GM18951 (cell line): Measurements from ENCODE around the gene EXD1.

Source experiments
- POLR2A ChIP-seq: IDR thresholded peaks from 4 replicates; pipeline ENCODE4 v1.6.1; 2011; ENCODE audit warnings: mild to moderate bottlenecking; ENCODE audit not compliant: insufficient read length, insufficient read depth; ENCODE audit errors: extremely low read depth
- in situ Hi-C: fragments of 300-500 bp; cut with MboI; formaldehyde crosslinking; loops from one replicate; pipeline ENCODE4 v1.12.0; 2022; ENCODE audit warnings: low sequenced_read_pairs, mixed read lengths, inconsistent platforms; ENCODE audit not compliant: unreplicated experiment

The EXD1 gene

DNA sequence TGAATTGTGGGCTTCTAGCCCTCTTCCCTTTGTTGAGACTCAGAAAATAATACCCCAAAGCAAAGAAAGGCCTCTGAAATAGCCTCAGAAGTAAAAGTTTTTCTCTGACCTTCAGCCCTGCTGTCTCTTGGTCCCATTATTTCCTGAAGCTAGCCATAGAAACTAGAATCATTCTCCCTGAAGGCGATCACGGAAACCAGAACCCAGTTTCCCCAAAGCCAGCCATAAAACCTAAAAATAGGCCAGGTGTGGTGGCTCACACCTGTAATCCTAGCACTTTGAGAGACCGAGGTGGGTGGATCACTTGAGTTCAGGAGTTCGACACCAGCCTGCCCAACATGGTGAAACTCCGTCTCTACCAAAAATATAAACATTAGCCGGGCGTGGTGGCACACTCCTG is 27.2 kb downstream of the EXD1 start:
- no peak for TF ChIP-seq POLR2A
- in situ Hi-C loops: no loop called here

DNA sequence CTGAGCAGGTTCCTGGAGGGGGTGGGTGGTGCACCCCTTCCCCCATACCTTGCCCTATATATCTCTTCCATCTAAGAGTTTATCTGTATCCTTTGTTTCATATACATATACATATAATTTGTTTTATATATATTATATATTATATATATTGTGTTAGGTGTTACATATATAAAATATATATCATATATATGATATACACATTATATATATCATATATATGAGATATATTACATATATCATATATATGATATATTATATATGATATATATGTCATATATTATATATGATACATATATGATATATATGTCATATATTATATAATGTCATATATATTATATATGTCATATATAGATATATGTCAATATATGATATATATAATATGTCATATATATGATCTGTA is 31.1 kb downstream of the EXD1 start:
- TF ChIP-seq POLR2A: no peak
- in situ Hi-C loops: no loop called here

DNA sequence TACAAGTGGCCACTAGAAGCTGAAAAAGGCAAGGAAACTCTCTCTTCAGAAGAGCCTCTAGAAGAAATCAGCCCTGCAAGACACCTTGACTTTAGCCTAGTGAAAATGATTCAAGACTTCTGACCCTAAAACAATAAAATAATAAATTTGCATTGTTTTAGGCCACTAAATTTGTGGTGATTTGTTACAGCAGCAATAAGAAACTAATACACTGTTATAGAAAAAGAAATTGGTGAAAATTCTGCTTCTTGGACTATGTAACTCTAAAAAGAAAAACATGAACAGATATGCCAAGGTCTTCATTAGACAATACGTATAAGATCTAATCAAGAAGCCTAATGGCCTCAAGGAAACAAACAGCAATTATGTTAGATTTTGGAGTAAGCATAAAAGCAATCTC is 36.1 kb downstream of the EXD1 start:
- TF ChIP-seq POLR2A: no peak
- in situ Hi-C loops: no loop called here

DNA sequence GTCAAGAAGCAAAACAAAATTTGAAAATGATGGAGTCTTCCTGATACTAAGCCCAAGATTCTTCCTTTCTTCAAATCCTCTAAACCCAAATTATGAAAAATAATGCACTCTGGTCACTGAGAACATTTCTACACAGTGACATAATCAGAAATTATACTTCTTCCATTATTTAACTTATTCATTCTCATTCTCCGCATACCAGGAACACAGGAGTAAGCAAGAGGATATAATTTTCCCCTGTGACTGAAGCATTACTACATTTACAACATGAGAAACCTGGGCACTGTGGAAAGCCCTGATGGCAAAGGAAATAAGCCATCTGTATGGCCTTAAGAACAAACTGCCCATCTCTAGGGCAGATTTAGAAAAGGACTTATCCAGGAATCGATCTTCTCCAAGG is 47.0 kb downstream of the EXD1 start:
- TF ChIP-seq POLR2A: no peak
- in situ Hi-C loops: no loop called here

DNA sequence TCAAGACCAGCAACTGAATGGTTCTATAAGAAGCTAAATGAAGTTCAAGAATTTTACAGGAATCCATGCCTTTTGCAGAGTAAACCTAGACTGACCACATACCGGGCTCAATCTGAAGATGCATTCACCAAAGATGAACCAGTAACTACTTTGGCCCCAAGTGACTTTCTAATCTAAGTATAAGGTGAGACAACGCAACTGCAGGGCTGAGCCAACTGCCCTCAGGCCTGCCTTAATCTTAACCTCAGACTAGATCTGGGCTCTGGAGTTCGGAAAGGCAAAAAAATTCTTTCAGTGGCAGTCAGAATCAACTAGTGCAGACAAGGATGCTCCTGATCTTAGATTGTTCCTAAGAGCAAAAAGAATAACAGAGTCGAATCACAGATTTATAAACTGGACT is 48.3 kb downstream of the EXD1 start:
- in situ Hi-C loops: no loop called here
- TF ChIP-seq POLR2A: no peak

DNA sequence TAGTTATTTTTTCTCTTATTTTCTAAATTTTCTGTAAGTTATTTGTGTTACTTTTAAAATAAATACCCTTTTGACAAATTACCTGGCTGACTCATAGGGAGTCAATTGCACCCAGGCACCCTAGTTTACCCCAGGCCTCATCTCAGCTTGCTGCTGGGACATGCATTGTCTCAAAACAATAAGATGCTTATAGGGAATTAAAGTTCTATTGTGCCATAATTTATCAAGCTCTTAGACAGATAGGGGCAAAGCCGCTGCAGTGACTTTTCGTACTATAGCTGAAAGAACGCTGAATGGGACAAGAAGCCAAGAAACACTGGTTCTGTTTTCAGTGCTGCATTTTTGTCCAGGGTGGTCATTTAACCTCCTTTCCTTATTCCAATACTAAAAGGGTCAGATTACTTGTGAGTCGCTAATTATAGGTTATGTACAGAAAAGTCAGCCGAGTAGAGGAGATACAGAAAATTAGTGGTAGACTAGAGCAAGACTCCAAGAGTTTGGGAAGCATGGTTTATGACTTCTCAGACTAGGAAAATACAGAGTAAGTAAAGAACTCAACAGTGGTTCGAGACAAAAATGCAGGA is 50.3 kb downstream of the EXD1 start:
- no peak for TF ChIP-seq POLR2A
- in situ Hi-C loops: no loop called here

DNA sequence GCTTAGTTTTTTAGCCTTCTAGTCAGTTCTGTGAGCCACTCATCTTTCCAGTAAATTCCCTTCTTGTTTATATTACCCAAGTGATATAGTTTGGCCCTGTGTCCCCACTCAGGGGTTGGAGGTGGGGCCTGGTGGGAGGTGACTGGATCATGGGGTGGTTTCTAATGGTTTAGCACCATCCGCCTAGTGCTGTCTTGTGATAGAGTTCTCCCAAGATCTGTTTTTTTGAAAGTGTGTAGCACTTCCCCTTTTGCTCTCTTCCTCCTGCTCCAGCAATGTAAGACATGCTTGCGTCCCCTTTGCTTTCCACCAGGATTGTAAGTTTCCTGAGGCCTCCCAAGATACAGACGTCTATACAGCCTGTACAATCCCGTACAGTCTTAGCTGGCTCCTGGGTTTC is 60.8 kb downstream of the EXD1 start:
- in situ Hi-C loops: no loop called here

DNA sequence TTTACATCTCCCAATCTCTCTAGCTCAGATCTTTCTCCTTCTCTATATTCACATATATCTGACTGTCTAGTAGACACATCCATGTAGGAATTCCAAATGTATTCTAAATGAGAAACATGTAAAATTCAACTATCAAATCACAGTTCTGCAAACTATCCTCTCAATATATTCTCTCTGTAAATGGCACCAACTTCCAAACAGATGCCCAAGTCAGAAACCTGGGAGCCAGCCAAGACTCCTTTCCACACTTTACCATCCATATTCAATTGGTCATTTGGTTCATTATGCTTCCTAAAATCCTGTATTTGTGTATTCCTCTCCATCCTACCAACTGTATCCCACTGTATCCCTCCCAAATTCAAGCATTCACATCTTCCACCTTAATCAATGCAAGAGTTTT is 61.5 kb downstream of the EXD1 start:
- in situ Hi-C loops: no loop called here

More for the DNA sequence above, 60.8 kb downstream of the EXD1 start:
- TF ChIP-seq POLR2A: no peak

DNA sequence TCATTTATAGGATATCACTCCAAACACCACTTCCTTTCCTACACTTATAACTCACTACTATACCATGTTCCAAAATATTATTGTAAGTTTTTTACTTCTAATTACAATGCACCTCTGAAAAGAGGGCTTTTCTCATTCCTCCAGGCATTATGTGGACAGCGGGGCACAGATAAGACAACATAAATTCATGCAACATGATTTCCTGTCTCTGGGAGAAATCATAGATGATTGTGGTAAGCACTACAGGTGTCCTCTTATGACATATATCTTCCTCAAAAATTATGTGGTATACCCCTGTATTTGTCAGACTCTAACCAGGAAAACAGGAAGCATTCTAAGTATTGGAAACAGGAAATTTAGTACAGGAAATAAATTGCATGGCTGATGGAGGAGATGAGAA is 68.8 kb downstream of the EXD1 start:
- TF ChIP-seq POLR2A: no peak
- in situ Hi-C loops: no loop called here

More for the DNA sequence above, 61.5 kb downstream of the EXD1 start:
- TF ChIP-seq POLR2A: no peak

DNA sequence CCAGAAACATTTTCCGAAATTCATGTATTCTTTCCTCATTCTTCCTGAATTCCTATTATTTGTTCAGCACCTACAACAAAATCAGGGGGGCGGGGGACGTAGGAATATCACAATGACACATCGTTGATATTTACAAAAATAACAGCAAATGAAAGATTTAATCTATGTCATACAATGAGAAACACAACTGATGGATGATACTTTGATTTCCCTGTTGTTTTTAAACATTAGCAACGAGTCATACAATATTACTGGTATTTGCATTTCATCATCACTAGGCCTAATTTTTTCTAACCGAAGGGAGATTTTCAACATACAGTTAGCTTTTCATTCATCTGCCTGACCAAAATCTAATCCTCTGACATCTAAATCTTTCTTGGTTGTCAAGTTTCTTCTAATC is 69.2 kb downstream of the EXD1 start:
- TF ChIP-seq POLR2A: no peak
- in situ Hi-C loops: no loop called here

DNA sequence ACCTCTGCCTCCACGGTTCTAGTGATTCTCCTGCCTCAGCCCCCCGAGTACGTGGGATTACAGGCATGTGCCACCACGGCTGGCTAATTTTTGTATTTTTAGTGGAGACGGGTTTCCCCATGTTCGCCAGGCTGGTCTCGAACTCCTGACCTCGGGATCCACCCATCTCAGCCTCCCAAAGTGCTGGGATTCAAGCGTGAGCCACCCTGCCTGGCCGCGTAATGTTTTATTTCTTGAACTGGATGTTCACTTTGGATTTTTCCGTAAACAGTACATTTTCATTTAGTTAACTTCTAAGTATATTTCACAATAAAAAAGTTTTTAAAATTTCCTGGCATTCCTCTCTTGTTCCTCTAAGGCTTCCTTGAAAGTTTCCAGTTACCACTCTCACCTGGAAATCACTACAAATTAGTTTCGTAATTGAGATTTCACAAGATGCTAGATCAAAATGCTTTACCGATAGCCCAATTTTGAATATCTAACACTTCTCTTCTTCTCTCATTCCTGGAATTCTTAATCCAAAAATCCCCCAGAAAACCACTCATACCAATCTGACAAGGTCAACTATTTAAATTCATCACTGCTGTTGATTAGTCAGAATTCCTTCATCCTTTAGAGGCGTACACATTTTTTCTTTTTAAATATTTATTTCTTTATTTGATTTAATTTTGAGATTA is 69.8 kb downstream of the EXD1 start:
- no peak for TF ChIP-seq POLR2A

DNA sequence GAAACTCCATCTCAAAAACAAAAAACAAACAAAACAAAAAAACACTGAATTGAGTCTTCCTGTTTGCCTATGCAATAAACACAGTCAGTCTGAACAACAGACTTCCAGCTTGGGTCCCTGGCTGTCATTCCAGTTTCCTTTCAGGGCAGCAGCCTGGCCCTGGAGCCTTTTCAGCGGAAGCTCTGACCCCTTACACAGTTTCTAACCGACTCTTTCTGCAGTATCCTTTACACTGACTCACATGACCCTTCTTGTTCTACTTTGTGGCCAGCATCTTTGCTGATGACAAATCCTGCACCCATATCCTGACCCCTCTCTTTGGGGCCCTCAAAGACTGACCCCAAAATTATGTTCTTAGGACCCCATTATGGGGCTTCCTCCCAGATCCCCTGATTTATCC is 76.1 kb downstream of the EXD1 start:
- TF ChIP-seq POLR2A: no peak
- in situ Hi-C loops: no loop called here

More for the DNA sequence above, 69.8 kb downstream of the EXD1 start:
- in situ Hi-C loops: no loop called here

DNA sequence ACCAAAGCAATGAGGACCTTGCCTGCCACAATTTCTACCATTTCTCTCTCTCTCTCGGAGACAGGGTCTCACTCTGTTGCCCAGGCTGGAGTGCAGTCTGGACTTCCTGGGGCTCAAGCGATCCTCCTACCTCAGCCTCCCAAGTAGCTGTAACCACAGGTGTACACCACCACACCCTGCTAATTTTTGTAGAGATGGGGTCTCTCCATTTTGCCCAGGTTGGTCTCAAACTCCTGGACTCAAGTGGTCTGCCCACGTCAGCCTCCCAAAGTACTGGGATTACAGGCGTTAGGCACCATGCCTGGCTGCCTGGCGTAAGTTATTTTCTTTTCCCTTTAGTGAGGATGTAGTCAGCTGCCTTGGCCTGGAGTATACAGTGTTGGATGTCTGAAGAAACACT is 76.8 kb downstream of the EXD1 start:
- no peak for TF ChIP-seq POLR2A
- in situ Hi-C loops: no loop called here

DNA sequence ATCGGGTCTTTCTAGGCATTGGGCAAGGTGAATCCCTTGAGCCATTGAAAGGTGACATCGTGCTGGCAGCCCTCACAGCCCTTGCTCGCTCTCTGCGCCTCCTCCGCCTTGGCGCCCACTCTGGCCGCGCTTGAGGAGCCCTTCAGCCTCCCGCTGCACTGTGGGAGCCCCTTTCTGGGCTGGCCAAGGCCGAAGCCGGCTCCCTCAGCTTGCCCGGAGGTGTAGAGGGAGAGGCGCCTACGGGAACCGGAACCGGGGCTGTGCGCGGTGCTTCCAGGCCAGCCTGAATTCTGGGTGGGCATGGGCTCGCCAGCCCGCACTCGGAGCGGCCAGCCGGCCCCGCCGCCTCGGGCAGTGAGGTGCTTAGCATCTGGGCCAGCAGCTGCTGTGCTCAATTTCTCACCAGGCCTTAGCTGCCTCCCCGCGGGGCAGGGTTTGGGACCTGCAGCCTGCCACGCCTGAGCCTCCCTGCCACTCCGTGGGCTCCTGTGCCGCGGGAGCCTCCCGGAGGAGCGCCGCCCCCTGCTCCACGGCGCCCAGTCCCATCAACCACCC is 79.0 kb downstream of the EXD1 start:
- TF ChIP-seq POLR2A: no peak
- in situ Hi-C loops: no loop called here

DNA sequence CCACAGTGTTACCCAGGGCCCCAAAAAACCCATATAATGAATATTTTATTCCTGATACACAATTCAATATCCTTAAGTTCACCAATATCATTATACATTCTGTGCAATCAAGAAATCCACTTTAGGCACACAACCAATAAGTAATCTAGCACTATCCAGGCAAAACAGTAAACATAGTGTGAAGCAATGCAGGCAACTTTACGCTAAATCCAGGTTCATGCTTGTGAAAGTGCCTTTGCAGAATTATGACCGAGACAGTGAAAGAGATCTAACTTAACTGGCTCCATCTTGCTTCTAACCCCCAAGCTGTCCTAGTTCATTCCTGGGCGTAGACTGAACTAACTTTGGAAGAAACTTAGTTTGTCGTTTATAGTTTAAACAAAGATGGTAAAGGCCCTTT is 80.3 kb downstream of the EXD1 start:
- no peak for TF ChIP-seq POLR2A
- in situ Hi-C loops: no loop called here

DNA sequence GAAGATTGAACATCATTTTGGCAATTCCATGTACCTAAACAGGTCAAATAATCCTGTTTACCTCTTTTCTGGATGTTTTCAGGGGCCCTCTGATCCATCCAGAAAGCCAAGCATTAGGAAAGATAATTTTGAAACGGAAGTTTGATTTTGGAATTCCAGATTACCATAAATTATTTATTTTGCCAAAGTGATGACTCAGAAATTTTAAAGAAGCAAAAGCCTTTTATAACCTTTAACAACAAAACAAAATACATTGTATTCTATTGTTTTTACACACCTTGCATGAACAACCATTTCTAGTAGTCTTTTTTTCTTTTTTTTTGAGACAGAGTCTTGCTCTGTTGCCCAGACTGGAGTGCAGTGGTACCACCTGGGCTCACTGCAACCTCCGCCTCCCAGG is 82.5 kb downstream of the EXD1 start:
- in situ Hi-C loops: no loop called here
- no peak for TF ChIP-seq POLR2A
